PC-9 (cell line): ENCODE results near the gene CCM2.

Source experiments
- CTCF ChIP-seq: fragments of 200-600 bp; sonication (generic); conservative IDR thresholded peaks from 2 replicates; pipeline ENCODE4 v1.6.1; 2017; ENCODE audit warnings: mixed run types, antibody characterized with exemption, mild to moderate bottlenecking, moderate library complexity
- EZH2 ChIP-seq: fragments of 200-600 bp; sonication (generic); IDR thresholded peaks from 2 replicates; pipeline ENCODE4 v1.8.0; 2017; ENCODE audit warnings: antibody characterized with exemption, low read depth

- no peak for TF ChIP-seq CTCF
- no peak for TF ChIP-seq EZH2
These were observed 100.9 kb downstream of the CCM2 start for GRCh38 chr7:45100761-45101480.
